H9 (cell line): ENCODE data around the gene NR1H4. TPM values are rescaled to one million over a fixed set of nuclear protein-coding genes. Genes with fewer than 3 reads are reported as not detected.

Experiments used
- DNase-seq: peaks from one replicate; pipeline ENCODE4 v3.0.0-alpha.2; 2017
- H2AFZ ChIP-seq: one replicate; pipeline ENCODE4 v1.6.1; 2013; ENCODE audit warnings: mild to moderate bottlenecking, low read length, control low read depth, moderate library complexity
- H2AK5ac ChIP-seq: 2 replicates; pipeline ENCODE4 v1.6.1; 2013; ENCODE audit warnings: low read length, control low read depth, mixed read lengths; ENCODE audit not compliant: insufficient read length
- H2BK120ac ChIP-seq: one replicate; pipeline ENCODE4 v1.6.1; 2013; ENCODE audit warnings: low read depth, mild to moderate bottlenecking, low read length, control low read depth, inconsistent platforms; ENCODE audit not compliant: poor library complexity, severe bottlenecking
- H2BK12ac ChIP-seq: 2 replicates; pipeline ENCODE4 v1.6.1; 2013; ENCODE audit warnings: low read length, control low read depth, mixed read lengths, low read depth; ENCODE audit not compliant: insufficient read length
- H2BK15ac ChIP-seq: 2 replicates; pipeline ENCODE4 v1.6.1; 2013; ENCODE audit warnings: low read depth, low read length, control low read depth
- H2BK20ac ChIP-seq: one replicate; pipeline ENCODE4 v1.6.1; 2013; ENCODE audit warnings: low read depth, mild to moderate bottlenecking, low read length, control low read depth, inconsistent platforms; ENCODE audit not compliant: poor library complexity, severe bottlenecking
- H2BK5ac ChIP-seq: 2 replicates; pipeline ENCODE4 v1.6.1; 2013; ENCODE audit warnings: low read length, control low read depth, mixed read lengths; ENCODE audit not compliant: insufficient read length
- H3K14ac ChIP-seq: 2 replicates; pipeline ENCODE4 v1.6.1; 2013; ENCODE audit warnings: low read length, control low read depth; ENCODE audit not compliant: insufficient read depth
- H3K18ac ChIP-seq: 2 replicates; pipeline ENCODE4 v1.6.1; 2013; ENCODE audit warnings: low read depth, mild to moderate bottlenecking, mixed read lengths, low read length, control low read depth; ENCODE audit not compliant: insufficient read length
- H3K23ac ChIP-seq: 2 replicates; pipeline ENCODE4 v1.6.1; 2013; ENCODE audit warnings: low read length, control low read depth, mixed read lengths, low read depth; ENCODE audit not compliant: insufficient read length
- H3K23me2 ChIP-seq: 2 replicates; pipeline ENCODE4 v1.6.1; 2013; ENCODE audit warnings: low read depth, mild to moderate bottlenecking, mixed read lengths, low read length, control low read depth; ENCODE audit not compliant: insufficient read length, poor library complexity, severe bottlenecking
- H3K27ac ChIP-seq: 2 replicates; pipeline ENCODE4 v1.5.1; 2013; ENCODE audit warnings: low read length, control low read depth, mixed read lengths, low read depth; ENCODE audit not compliant: insufficient read length
- H3K27me3 ChIP-seq: 2 replicates; pipeline ENCODE4 v1.6.1; 2013; ENCODE audit warnings: low read length, control low read depth, inconsistent platforms; ENCODE audit not compliant: insufficient read depth
- H3K4ac ChIP-seq: 2 replicates; pipeline ENCODE4 v1.6.1; 2013; ENCODE audit warnings: low read depth, mild to moderate bottlenecking, control low read depth, inconsistent platforms, low read length, moderate library complexity
- H3K4me1 ChIP-seq: 2 replicates; pipeline ENCODE4 v1.6.1; 2013; ENCODE audit warnings: low read length, control low read depth, inconsistent platforms; ENCODE audit not compliant: insufficient read depth
- H3K4me2 ChIP-seq: 2 replicates; pipeline ENCODE4 v1.6.1; 2013; ENCODE audit warnings: low read length, control low read depth, mixed read lengths; ENCODE audit not compliant: insufficient read length, insufficient read depth
- H3K56ac ChIP-seq: 2 replicates; pipeline ENCODE4 v1.6.1; 2013; ENCODE audit warnings: low read depth, mild to moderate bottlenecking, mixed read lengths, low read length, control low read depth; ENCODE audit not compliant: insufficient read length
- H3K79me1 ChIP-seq: 2 replicates; pipeline ENCODE4 v1.6.1; 2013; ENCODE audit warnings: low read depth, mild to moderate bottlenecking, moderate library complexity, low read length, control low read depth, inconsistent platforms; ENCODE audit not compliant: insufficient read depth, poor library complexity, severe bottlenecking
- H3K79me2 ChIP-seq: 2 replicates; pipeline ENCODE4 v1.6.1; 2013; ENCODE audit warnings: low read length, control low read depth, inconsistent platforms; ENCODE audit not compliant: insufficient read depth
- H3K9ac ChIP-seq: 2 replicates; pipeline ENCODE4 v1.6.1; 2013; ENCODE audit warnings: low read length, control low read depth, mixed read lengths; ENCODE audit not compliant: insufficient read length; ENCODE audit errors: extremely low read depth
- H3K9me3 ChIP-seq: one replicate; pipeline ENCODE4 v1.6.1; 2013; ENCODE audit warnings: low read depth, low read length, inconsistent platforms; ENCODE audit not compliant: control insufficient read depth
- H3T11ph ChIP-seq: one replicate; pipeline ENCODE4 v1.6.1; 2013; ENCODE audit warnings: mild to moderate bottlenecking, low read length, control low read depth, inconsistent platforms
- H4K20me1 ChIP-seq: one replicate; pipeline ENCODE4 v1.6.1; 2013; ENCODE audit not compliant: control insufficient read depth, insufficient read length, insufficient read depth
- H4K5ac ChIP-seq: 2 replicates; pipeline ENCODE4 v1.6.1; 2013; ENCODE audit warnings: low read depth, mild to moderate bottlenecking, mixed read lengths, low read length, control low read depth; ENCODE audit not compliant: insufficient read length
- H4K8ac ChIP-seq: replicated peaks from 2 replicates; pipeline ENCODE4 v1.6.1; 2013; ENCODE audit warnings: low read length, control low read depth, mixed read lengths, low read depth; ENCODE audit not compliant: insufficient read length
- H4K91ac ChIP-seq: 2 replicates; pipeline ENCODE4 v1.6.1; 2013; ENCODE audit warnings: low read depth, mild to moderate bottlenecking, moderate library complexity, mixed read lengths, low read length, control low read depth; ENCODE audit not compliant: insufficient read length
- H3K27ac Mint-ChIP-seq, 3 experiments: 2 replicates in 2 of 3; 3 replicates in 1 of 3; pipeline ENCODE4 v1.8.0; 2020 to 2021; ENCODE audit warnings: mixed read lengths in 3 of 3, mild to moderate bottlenecking in 1 of 3, moderate library complexity in 1 of 3
- H3K27me3 Mint-ChIP-seq: 2 replicates; pipeline ENCODE4 v1.8.0; 2021; ENCODE audit warnings: low read depth, mild to moderate bottlenecking, moderate library complexity, mixed read lengths
- H3K36me3 Mint-ChIP-seq, 3 experiments: 2 replicates in 2 of 3; 3 replicates in 1 of 3; pipeline ENCODE4 v1.8.0; 2020 to 2021; ENCODE audit warnings: low read depth in 3 of 3, mixed read lengths in 3 of 3; ENCODE audit not compliant: insufficient read depth in 1 of 3
- H3K4me1 Mint-ChIP-seq, 2 experiments: 2 replicates each; pipeline ENCODE4 v1.8.0; 2020; ENCODE audit warnings: mixed read lengths in 2 of 2
- H3K4me3 Mint-ChIP-seq, 2 experiments: 2 replicates in 1 of 2; 3 replicates in 1 of 2; pipeline ENCODE4 v1.8.0; 2020 to 2021; ENCODE audit warnings: mild to moderate bottlenecking in 2 of 2, mixed read lengths in 2 of 2, moderate library complexity in 1 of 2
- H3K9me3 Mint-ChIP-seq, 2 experiments: 2 replicates in 1 of 2; 3 replicates in 1 of 2; pipeline ENCODE4 v1.8.0; 2020; ENCODE audit warnings: mild to moderate bottlenecking in 2 of 2, mixed read lengths in 2 of 2, moderate library complexity in 1 of 2
- WGBS: extraction: QIAGEN DNeasy Blood & Tissue Kit; methylation state at CpG from one replicate; pipeline ENCODE4 v1.1.7; 2013; ENCODE audit warnings: missing lambda C conversion rate, low lambda C conversion rate, mixed read lengths; ENCODE audit not compliant: insufficient read length; ENCODE audit errors: extremely low coverage; 5-methylcytosine and 5-hydroxymethylcytosine counted together
- total RNA-seq: library from RNA; stranded (reverse); gene quantifications from 2 replicates; pipeline ENCODE4 v1.2.1, GENCODE V29; 2021
- TF ChIP-seq, protein P1 (sequence below): fragments of 200-600 bp; sonication (generic); conservative IDR thresholded peaks from 3 replicates; pipeline ENCODE4 v1.8.0; 2021; ENCODE audit warnings: antibody characterized with exemption, mild to moderate bottlenecking

The NR1H4 gene
- total RNA-seq, 1 experiment from 2014 or later: not detected

DNA sequence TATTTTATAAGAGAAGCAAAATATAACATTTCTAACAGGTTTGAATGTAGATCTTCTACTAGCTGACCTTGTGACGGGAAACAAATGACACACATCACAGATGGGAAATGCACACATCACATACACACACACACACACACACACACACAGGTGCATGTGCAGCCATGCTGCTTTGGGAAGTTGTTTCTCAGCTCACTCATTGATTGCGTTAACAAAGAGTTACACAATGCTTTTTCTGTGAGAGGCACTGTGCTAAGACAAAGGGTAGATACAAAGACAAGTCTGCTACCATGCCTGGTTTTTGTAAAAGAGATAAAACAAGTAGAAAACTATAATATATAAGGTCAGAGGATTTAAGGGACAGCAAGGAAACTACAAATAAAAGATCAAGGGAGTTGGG lies 1.3 kb upstream of the NR1H4 start:
- H3K79me2 ChIP-seq: no peaks in the 10 kb centered on the region
- H3K4me2 ChIP-seq: no peak overlapping the region
- WGBS: no CpG with 5 or more reads among the region's 2 CpGs
- H3K27me3 ChIP-seq: no peaks in the 10 kb centered on the region
- no peaks in the 10 kb centered on the region for H3K36me3 Mint-ChIP-seq
- no peak overlapping the region for H3K56ac ChIP-seq
- H2BK5ac ChIP-seq: no peak overlapping the region
- H4K8ac ChIP-seq: no peak overlapping the region
- H4K5ac ChIP-seq: no peak overlapping the region
- no peak overlapping the region for H2BK120ac ChIP-seq
- H3K27ac ChIP-seq: no peak overlapping the region
- no peak overlapping the region for H2BK15ac ChIP-seq
- H2BK12ac ChIP-seq: no peak overlapping the region
- no peak overlapping the region for H4K91ac ChIP-seq
- H4K20me1 ChIP-seq: no peaks in the 10 kb centered on the region
- no peak overlapping the region for H3K14ac ChIP-seq
- no peaks in the 10 kb centered on the region for H3K79me1 ChIP-seq
- no peaks in the 10 kb centered on the region for H3K23me2 ChIP-seq
- no peak overlapping the region for H2AFZ ChIP-seq
- peaks cover 18% of the 10 kb centered on the region in 2 experiments for H3K4me1 Mint-ChIP-seq
- H2BK20ac ChIP-seq: no peak overlapping the region
- H3K9me3 Mint-ChIP-seq: peaks cover 0 to 3% of the 10 kb centered on the region in 2 experiments; a peak in 2 of 5 replicates
- no peak overlapping the region for H3T11ph ChIP-seq
- DNase-seq: no peak
- H2AK5ac ChIP-seq: no peak overlapping the region
- no peaks in the 10 kb centered on the region for H3K9me3 ChIP-seq
- no peak overlapping the region for H3K4ac ChIP-seq
- H3K27ac Mint-ChIP-seq: no peak overlapping the region
- no peak overlapping the region for H3K4me3 Mint-ChIP-seq
- no peak overlapping the region for H3K18ac ChIP-seq
- no peak overlapping the region for H3K9ac ChIP-seq
- no peak overlapping the region for H3K23ac ChIP-seq
- peaks cover 2% of the 10 kb centered on the region; the same call in 1 of the 2 replicates for H3K27me3 Mint-ChIP-seq
- no peaks in the 10 kb centered on the region; the same call in 1 of the 2 replicates for H3K4me1 ChIP-seq
- TF ChIP-seq, protein P1, sequence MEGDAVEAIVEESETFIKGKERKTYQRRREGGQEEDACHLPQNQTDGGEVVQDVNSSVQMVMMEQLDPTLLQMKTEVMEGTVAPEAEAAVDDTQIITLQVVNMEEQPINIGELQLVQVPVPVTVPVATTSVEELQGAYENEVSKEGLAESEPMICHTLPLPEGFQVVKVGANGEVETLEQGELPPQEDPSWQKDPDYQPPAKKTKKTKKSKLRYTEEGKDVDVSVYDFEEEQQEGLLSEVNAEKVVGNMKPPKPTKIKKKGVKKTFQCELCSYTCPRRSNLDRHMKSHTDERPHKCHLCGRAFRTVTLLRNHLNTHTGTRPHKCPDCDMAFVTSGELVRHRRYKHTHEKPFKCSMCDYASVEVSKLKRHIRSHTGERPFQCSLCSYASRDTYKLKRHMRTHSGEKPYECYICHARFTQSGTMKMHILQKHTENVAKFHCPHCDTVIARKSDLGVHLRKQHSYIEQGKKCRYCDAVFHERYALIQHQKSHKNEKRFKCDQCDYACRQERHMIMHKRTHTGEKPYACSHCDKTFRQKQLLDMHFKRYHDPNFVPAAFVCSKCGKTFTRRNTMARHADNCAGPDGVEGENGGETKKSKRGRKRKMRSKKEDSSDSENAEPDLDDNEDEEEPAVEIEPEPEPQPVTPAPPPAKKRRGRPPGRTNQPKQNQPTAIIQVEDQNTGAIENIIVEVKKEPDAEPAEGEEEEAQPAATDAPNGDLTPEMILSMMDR: no peak
